PC-3 (cell line): ENCODE measurements around the gene RBM15B. TPM values are rescaled to one million over a fixed set of nuclear protein-coding genes. Genes with fewer than 3 reads are reported as not detected.

Source experiments
- ATAC-seq: fragments of 200-7000 bp; cut with Tn5 transposase; 2 replicates; pipeline ENCODE4 v1.9.1; 2020; ENCODE audit warnings: mild to moderate bottlenecking, moderate library complexity
- BruUV-seq: library from RNA; stranded (reverse); fragments of 400-500 nt; replicated peaks from 2 replicates; lab custom pipeline; 2021; lab: Mats Ljungman, UMichigan
- CTCF ChIA-PET: fragments of 300-600 bp; sonication (Branson Sonifier 250); formaldehyde crosslinking; loops from one replicate; lab custom pipeline; 2022; ENCODE audit warnings: antibody characterized with exemption; lab: Charles Lee
- POLR2A ChIA-PET: fragments of 300-600 bp; sonication (Branson Sonifier 250); formaldehyde crosslinking; loops from one replicate; lab custom pipeline; 2022; ENCODE audit warnings: antibody characterized with exemption; ENCODE audit not compliant: unreplicated experiment; lab: Charles Lee
- DNase-seq: peaks from one replicate; pipeline ENCODE4 v3.0.0-alpha.2; 2015
- H2AFZ ChIP-seq: fragments of 300-600 bp; sonication (generic); 2 replicates; pipeline ENCODE4 v1.6.0; 2016; ENCODE audit warnings: antibody characterized with exemption, low read length
- H3F3A ChIP-seq: fragments of 300-600 bp; sonication (generic); one replicate; pipeline ENCODE4 v1.6.0; 2017; ENCODE audit warnings: antibody characterized with exemption, low read length, control low read depth, mild to moderate bottlenecking; ENCODE audit not compliant: unreplicated experiment
- H3K27ac ChIP-seq: fragments of 300-600 bp; sonication (generic); 2 replicates; pipeline ENCODE4 v1.5.1; 2016; ENCODE audit warnings: mild to moderate bottlenecking, low read length
- H3K27me3 ChIP-seq: fragments of 300-600 bp; sonication (generic); 2 replicates; pipeline ENCODE4 v1.6.1; 2016; ENCODE audit warnings: low read length, mixed read lengths
- H3K36me3 ChIP-seq: fragments of 300-600 bp; sonication (generic); 2 replicates; pipeline ENCODE4 v1.6.1; 2016; ENCODE audit warnings: low read depth, mixed run types, low read length, mixed read lengths
- H3K4me1 ChIP-seq: fragments of 300-600 bp; sonication (generic); 2 replicates; pipeline ENCODE4 v1.5.1; 2016; ENCODE audit warnings: low read length; ENCODE audit not compliant: insufficient read depth
- H3K4me2 ChIP-seq: fragments of 300-600 bp; sonication (generic); 2 replicates; pipeline ENCODE4 v1.6.0; 2016; ENCODE audit warnings: low read length
- H3K4me3 ChIP-seq: fragments of 300-600 bp; sonication (generic); 2 replicates; pipeline ENCODE4 v1.5.1; 2016; ENCODE audit warnings: mild to moderate bottlenecking, low read length, mixed read lengths
- H3K79me2 ChIP-seq: fragments of 300-600 bp; sonication (generic); 2 replicates; pipeline ENCODE4 v1.6.1; 2017; ENCODE audit warnings: low read length, mixed read lengths
- H3K9ac ChIP-seq: fragments of 300-600 bp; sonication (generic); 2 replicates; pipeline ENCODE4 v1.6.0; 2016; ENCODE audit warnings: mild to moderate bottlenecking, low read length
- H3K9me2 ChIP-seq: fragments of 300-600 bp; sonication (generic); replicated peaks from 2 replicates; pipeline ENCODE4 v1.6.1; 2016; ENCODE audit warnings: mixed run types, low read length, mixed read lengths
- H3K9me3 ChIP-seq: fragments of 300-600 bp; sonication (generic); 2 replicates; pipeline ENCODE4 v1.6.1; 2016; ENCODE audit warnings: low read length, mixed read lengths
- H4K20me1 ChIP-seq: fragments of 300-600 bp; sonication (generic); 2 replicates; pipeline ENCODE4 v1.6.1; 2016; ENCODE audit warnings: low read length, mixed read lengths
- EZH2 ChIP-seq: fragments of 300-600 bp; sonication (generic); IDR thresholded peaks from one replicate; pipeline ENCODE4 v1.6.1; 2017; ENCODE audit warnings: antibody characterized with exemption, mild to moderate bottlenecking, low read length; ENCODE audit not compliant: unreplicated experiment
- EZH2phosphoT487 ChIP-seq: fragments of 300-600 bp; sonication (generic); IDR thresholded peaks from 2 replicates; pipeline ENCODE4 v1.6.1; 2018; ENCODE audit warnings: mild to moderate bottlenecking, antibody characterized with exemption, low read length, borderline replicate concordance
- intact Hi-C: fragments of 100-400 bp; cut with micrococcal nuclease; formaldehyde crosslinking; loops from 2 replicates; pipeline ENCODE4 v1.9.0; 2023
- total RNA-seq: library from RNA; depleted of rRNA; stranded (reverse); fragments of >200 nt; gene quantifications from 2 replicates; pipeline ENCODE4 v1.2.3, GENCODE V29; 2014
- TF ChIP-seq, protein P1 (sequence below): fragments of 300-600 bp; sonication (generic); conservative IDR thresholded peaks from 2 replicates; pipeline ENCODE4 v1.5.1; 2017; ENCODE audit warnings: antibody characterized with exemption, low read depth, mild to moderate bottlenecking, low read length

The RBM15B gene
- total RNA-seq, 1 experiment from 2014 or later: 31.1 TPM

DNA sequence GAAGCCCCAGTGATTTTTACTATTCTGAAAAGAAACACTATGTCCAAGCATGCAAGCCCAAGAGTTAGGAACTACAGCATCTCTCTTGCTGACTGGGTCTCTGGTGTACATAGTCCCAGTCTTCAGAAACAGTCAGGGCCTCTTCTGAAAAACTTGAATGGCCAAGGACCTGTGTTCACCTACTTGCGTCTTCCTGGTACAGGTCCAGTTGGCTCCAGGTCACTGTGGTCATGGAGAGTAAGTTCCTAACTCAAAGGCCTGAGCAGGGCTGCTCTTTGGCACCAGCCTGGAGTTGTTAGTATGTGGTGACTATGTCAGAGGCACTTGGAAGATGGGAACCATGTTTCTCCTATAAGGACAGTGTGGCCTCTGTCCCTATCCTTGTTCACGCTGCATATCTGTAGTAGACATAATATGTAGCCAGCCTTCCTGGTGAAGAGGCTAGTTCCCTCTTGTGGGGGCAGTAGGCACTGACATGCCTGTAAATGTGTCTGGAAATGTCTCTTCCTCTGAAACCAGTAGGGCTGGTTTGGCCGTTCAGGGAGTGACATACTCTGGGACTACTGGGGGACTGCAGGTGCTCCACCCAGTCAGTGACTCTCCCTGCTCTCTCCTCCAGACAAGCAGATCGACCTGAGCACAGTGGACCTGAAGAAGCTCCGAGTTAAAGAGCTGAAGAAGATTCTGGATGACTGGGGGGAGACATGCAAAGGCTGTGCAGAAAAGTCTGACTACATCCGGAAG is 2.6 kb upstream of the RBM15B start:
- no peaks in the 10 kb centered on the region for H3K9me2 ChIP-seq
- peaks cover 54% of the 10 kb centered on the region for H3K4me1 ChIP-seq
- no peaks in the 10 kb centered on the region for H3K9me3 ChIP-seq
- H3K27me3 ChIP-seq: no peaks in the 10 kb centered on the region
- DNase-seq (peak; percentile 91), ATAC-seq (peak; percentile 1; the same call in 1 of the 2 replicates)
- no peak overlapping the region for H3K27ac ChIP-seq
- BruUV-seq: no TSS peak
- POLR2A ChIA-PET: interaction anchor here (0.7 kb wide), 1 partner anchor 829 kb away, joined by 4 read pairs; no protein-coding TSS in a partner anchor
- H4K20me1 ChIP-seq: peaks cover 30% of the 10 kb centered on the region
- CTCF ChIA-PET: interaction anchor here (0.6 kb wide), 1 partner anchor 712 kb away, joined by 7 read pairs; no protein-coding TSS in a partner anchor
- H3F3A ChIP-seq: no peaks in the 10 kb centered on the region
- peak overlapping the region; percentile 85 for H3K4me3 ChIP-seq
- H2AFZ ChIP-seq: no peak overlapping the region
- peak overlapping the region; percentile 98 for H3K4me2 ChIP-seq
- intact Hi-C loops: loop anchor here (5.0 to 10.0 kb wide), 2 partner anchors 286 to 1036 kb away; partner anchors contain the start of genes CYB561D2, NPRL2 and TEX264
- no peak overlapping the region for H3K9ac ChIP-seq
- H3K36me3 ChIP-seq: peaks cover 48% of the 10 kb centered on the region
- peaks cover 70% of the 10 kb centered on the region for H3K79me2 ChIP-seq
- TF ChIP-seq EZH2: no peak
- TF ChIP-seq, protein P1, sequence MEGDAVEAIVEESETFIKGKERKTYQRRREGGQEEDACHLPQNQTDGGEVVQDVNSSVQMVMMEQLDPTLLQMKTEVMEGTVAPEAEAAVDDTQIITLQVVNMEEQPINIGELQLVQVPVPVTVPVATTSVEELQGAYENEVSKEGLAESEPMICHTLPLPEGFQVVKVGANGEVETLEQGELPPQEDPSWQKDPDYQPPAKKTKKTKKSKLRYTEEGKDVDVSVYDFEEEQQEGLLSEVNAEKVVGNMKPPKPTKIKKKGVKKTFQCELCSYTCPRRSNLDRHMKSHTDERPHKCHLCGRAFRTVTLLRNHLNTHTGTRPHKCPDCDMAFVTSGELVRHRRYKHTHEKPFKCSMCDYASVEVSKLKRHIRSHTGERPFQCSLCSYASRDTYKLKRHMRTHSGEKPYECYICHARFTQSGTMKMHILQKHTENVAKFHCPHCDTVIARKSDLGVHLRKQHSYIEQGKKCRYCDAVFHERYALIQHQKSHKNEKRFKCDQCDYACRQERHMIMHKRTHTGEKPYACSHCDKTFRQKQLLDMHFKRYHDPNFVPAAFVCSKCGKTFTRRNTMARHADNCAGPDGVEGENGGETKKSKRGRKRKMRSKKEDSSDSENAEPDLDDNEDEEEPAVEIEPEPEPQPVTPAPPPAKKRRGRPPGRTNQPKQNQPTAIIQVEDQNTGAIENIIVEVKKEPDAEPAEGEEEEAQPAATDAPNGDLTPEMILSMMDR: peak; percentile 63

DNA sequence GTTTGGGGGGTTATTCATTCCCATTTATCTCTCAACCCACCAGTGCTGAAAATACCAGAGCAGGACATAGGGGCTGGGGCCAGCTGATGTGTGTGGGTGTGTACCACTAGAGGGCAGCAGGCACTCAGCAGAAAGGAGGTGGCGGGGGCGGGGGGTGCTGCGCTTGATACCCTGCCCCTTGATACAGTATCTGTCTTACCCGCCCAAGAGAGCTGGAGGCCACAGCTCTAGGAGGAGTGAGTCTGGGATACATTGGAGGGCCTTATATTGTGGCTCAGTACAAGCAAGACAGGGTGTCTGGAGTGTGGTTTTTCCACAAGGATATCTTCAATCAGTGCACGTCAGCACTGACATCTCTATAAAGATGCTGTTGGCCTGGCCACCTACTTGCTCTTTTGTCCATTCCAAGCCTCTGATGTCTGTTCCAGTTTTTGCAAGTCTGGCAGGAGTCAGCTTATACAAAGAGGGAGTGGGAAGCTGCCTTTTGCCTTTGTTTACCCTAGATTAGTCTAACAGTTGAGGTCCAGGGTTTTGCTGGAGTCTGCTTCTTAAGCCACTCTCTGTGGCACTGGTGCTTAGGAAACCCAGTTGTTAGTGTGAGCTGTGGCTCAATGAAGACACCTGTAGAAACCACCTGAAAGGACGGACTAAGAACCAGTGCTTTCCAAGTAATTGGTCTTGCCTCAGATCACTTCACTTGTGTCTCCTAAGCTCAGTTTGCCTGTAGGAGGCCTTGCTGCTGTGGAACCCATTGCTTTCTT is 1.5 kb upstream of the RBM15B start:
- Histone ChIP-seq H3K4me3 (no peak overlapping the region), H3K4me2 (peak overlapping the region; percentile 98; the same call in 1 of the 2 replicates), H3F3A (no peaks in the 10 kb centered on the region), H3K27me3 (no peaks in the 10 kb centered on the region), H3K27ac (no peak overlapping the region), H3K79me2 (peaks cover 70% of the 10 kb centered on the region), H3K4me1 (peaks cover 49% of the 10 kb centered on the region), H2AFZ (no peak overlapping the region), H3K9ac (no peak overlapping the region), H3K36me3 (peaks cover 59% of the 10 kb centered on the region), H3K9me2 (no peaks in the 10 kb centered on the region), H4K20me1 (peaks cover 40% of the 10 kb centered on the region), H3K9me3 (no peaks in the 10 kb centered on the region)
- TF ChIP-seq EZH2 (no peak), EZH2phosphoT487 (no peak)
- TF ChIP-seq, protein P1: peak; percentile 81
- no TSS peak for BruUV-seq
- intact Hi-C loops: loop anchor here (5.0 to 10.0 kb wide), 2 partner anchors 285 to 1037 kb away; partner anchors contain the start of genes CYB561D2, NPRL2 and TEX264
- ChIA-PET POLR2A (interaction anchor here (0.7 kb wide), 1 partner anchor 827 kb away, joined by 4 read pairs; no protein-coding TSS in a partner anchor), CTCF (interaction anchor here (0.6 to 0.7 kb wide), 4 partner anchors 21 to 821 kb away, joined by 3 to 7 read pairs (median 3); partner anchors contain the start of genes CISH and HEMK1)
- DNase-seq (peak; percentile 34), ATAC-seq (no peak)
